Panc1 (cell line): ENCODE measurements around the gene EFCAB9. TPM values are rescaled to one million over a fixed set of nuclear protein-coding genes. Genes with fewer than 3 reads are reported as not detected.
"Not testable (repeated sequence)": the region's sequence is repeated elsewhere in the genome, so short reads cannot be mapped to it uniquely, and the experiment has no call there.

Experiments used
- ATAC-seq: fragments of 200-7000 bp; cut with Tn5 transposase; 2 replicates; pipeline ENCODE4 v1.9.1; 2020; ENCODE audit warnings: mild to moderate bottlenecking, moderate library complexity
- BruUV-seq: library from RNA; stranded (reverse); fragments of 400-500 nt; replicated peaks from 2 replicates; lab custom pipeline; 2021; lab: Mats Ljungman, UMichigan
- CTCF ChIA-PET: fragments of 300-600 bp; sonication (Branson Sonifier 250); formaldehyde crosslinking; loops from one replicate; lab custom pipeline; 2022; ENCODE audit warnings: antibody characterized with exemption; lab: Charles Lee
- POLR2A ChIA-PET: fragments of 300-600 bp; sonication (Branson Sonifier 250); formaldehyde crosslinking; loops from one replicate; lab custom pipeline; 2022; ENCODE audit warnings: antibody characterized with exemption; lab: Charles Lee
- DNase-seq: peaks from one replicate; pipeline ENCODE4 v3.0.0-alpha.2; 2010; ENCODE audit warnings: low read depth, low spot score
- H3K27ac ChIP-seq: 2 replicates; pipeline ENCODE4 v1.5.1; 2011; ENCODE audit warnings: mild to moderate bottlenecking, low read length, inconsistent platforms
- H3K27me3 ChIP-seq: fragments of 200-500 bp; sonication (Bioruptor generic); 2 replicates; pipeline ENCODE4 v1.6.0; 2014; ENCODE audit warnings: low read length, inconsistent platforms; ENCODE audit not compliant: control insufficient read depth, insufficient read depth
- H3K36me3 ChIP-seq: fragments of 200-500 bp; sonication (Bioruptor generic); 2 replicates; pipeline ENCODE4 v1.5.1; 2014; ENCODE audit warnings: inconsistent platforms, mild to moderate bottlenecking, low read length, moderate library complexity; ENCODE audit not compliant: control insufficient read depth, insufficient read depth
- H3K4me1 ChIP-seq: 2 replicates; pipeline ENCODE4 v1.5.1; 2011; ENCODE audit warnings: inconsistent platforms, mild to moderate bottlenecking, low read length, moderate library complexity; ENCODE audit not compliant: control insufficient read depth, insufficient read depth
- H3K4me3 ChIP-seq, 2 experiments: 2 replicates each; pipeline ENCODE4 v1.5.1; 2011 to 2012; ENCODE audit warnings: low read depth in 2 of 2, low read length in 2 of 2, mild to moderate bottlenecking in 2 of 2, inconsistent platforms in 1 of 2, moderate library complexity in 1 of 2
- H3K9me3 ChIP-seq: fragments of 200-500 bp; sonication (Bioruptor generic); 2 replicates; pipeline ENCODE4 v1.5.1; 2014; ENCODE audit warnings: low read depth, mild to moderate bottlenecking, inconsistent platforms, low read length, moderate library complexity; ENCODE audit not compliant: control insufficient read depth, insufficient read depth
- POLR2AphosphoS5 ChIP-seq: IDR thresholded peaks from 2 replicates; pipeline ENCODE4 v1.6.1; 2012; ENCODE audit warnings: mild to moderate bottlenecking, low read depth, low read length, moderate library complexity
- SIN3A ChIP-seq: IDR thresholded peaks from 2 replicates; pipeline ENCODE4 v1.6.1; 2012; ENCODE audit warnings: low read depth, mild to moderate bottlenecking, low read length, moderate library complexity, borderline replicate concordance; ENCODE audit not compliant: insufficient read depth
- TCF7L2 ChIP-seq: IDR thresholded peaks from 2 replicates; pipeline ENCODE4 v1.6.1; 2011; ENCODE audit warnings: mild to moderate bottlenecking, low read depth, low read length, inconsistent platforms
- in situ Hi-C: cut with HindIII; loops from 2 replicates; pipeline ENCODE4 v1.10.0; 2016; ENCODE audit warnings: low sequenced_read_pairs, low pct_unique_long_range_greater_than_20kb
- intact Hi-C: fragments of 100-400 bp; cut with micrococcal nuclease; formaldehyde crosslinking; loops from one replicate; pipeline ENCODE4 v1.10.0; 2022; ENCODE audit not compliant: unreplicated experiment
- total RNA-seq: library from RNA; stranded (reverse); gene quantifications from one replicate; pipeline ENCODE4 v1.2.1, GENCODE V29; 2021; ENCODE audit not compliant: unreplicated experiment
- TF ChIP-seq, protein P1 (sequence below): fragments of 450-650 bp; IDR thresholded peaks from 2 replicates; pipeline ENCODE4 v1.5.1; 2017; ENCODE audit warnings: mild to moderate bottlenecking
- TF ChIP-seq, protein P2 (sequence below), 2 experiments: IDR thresholded peaks; 2 replicates each; pipeline ENCODE4 v1.6.1; 2011 to 2012; ENCODE audit warnings: low read depth in 2 of 2, control low read depth in 1 of 2, low read length in 1 of 2, mild to moderate bottlenecking in 1 of 2, moderate library complexity in 1 of 2; ENCODE audit not compliant: insufficient read depth in 1 of 2

EFCAB9 gene
- total RNA-seq, 1 experiment from 2014 or later, result not detected

DNA sequence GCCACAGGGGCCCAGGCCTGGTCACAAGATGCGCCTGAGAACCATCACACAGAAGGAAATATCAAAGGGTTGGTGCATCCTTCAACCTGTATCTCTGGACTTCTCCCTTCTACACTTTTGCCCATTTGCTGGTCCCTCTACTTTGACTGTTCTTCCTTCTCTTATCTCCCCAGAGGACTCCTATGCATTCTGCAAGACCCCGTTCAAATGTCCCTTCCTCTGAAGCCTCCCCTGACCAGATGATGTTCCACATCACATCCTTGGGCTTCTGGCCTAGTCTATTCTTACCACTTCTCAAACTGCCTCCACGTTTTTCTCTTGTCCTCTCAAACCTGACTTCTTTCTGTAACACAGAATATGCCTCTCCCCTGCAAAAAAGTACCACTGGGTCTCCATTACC lies 40.3 kb upstream of the EFCAB9 start:
- in situ Hi-C loops (no loop called here), intact Hi-C loops (no loop called here)
- no peak overlapping the region for H3K4me3 ChIP-seq
- H3K36me3 ChIP-seq, result no peaks in the 10 kb centered on the region
- TF ChIP-seq TCF7L2, result no peak
- TF ChIP-seq, protein P1, sequence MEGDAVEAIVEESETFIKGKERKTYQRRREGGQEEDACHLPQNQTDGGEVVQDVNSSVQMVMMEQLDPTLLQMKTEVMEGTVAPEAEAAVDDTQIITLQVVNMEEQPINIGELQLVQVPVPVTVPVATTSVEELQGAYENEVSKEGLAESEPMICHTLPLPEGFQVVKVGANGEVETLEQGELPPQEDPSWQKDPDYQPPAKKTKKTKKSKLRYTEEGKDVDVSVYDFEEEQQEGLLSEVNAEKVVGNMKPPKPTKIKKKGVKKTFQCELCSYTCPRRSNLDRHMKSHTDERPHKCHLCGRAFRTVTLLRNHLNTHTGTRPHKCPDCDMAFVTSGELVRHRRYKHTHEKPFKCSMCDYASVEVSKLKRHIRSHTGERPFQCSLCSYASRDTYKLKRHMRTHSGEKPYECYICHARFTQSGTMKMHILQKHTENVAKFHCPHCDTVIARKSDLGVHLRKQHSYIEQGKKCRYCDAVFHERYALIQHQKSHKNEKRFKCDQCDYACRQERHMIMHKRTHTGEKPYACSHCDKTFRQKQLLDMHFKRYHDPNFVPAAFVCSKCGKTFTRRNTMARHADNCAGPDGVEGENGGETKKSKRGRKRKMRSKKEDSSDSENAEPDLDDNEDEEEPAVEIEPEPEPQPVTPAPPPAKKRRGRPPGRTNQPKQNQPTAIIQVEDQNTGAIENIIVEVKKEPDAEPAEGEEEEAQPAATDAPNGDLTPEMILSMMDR, result no peak
- no peak for TF ChIP-seq POLR2AphosphoS5
- TF ChIP-seq, protein P2, sequence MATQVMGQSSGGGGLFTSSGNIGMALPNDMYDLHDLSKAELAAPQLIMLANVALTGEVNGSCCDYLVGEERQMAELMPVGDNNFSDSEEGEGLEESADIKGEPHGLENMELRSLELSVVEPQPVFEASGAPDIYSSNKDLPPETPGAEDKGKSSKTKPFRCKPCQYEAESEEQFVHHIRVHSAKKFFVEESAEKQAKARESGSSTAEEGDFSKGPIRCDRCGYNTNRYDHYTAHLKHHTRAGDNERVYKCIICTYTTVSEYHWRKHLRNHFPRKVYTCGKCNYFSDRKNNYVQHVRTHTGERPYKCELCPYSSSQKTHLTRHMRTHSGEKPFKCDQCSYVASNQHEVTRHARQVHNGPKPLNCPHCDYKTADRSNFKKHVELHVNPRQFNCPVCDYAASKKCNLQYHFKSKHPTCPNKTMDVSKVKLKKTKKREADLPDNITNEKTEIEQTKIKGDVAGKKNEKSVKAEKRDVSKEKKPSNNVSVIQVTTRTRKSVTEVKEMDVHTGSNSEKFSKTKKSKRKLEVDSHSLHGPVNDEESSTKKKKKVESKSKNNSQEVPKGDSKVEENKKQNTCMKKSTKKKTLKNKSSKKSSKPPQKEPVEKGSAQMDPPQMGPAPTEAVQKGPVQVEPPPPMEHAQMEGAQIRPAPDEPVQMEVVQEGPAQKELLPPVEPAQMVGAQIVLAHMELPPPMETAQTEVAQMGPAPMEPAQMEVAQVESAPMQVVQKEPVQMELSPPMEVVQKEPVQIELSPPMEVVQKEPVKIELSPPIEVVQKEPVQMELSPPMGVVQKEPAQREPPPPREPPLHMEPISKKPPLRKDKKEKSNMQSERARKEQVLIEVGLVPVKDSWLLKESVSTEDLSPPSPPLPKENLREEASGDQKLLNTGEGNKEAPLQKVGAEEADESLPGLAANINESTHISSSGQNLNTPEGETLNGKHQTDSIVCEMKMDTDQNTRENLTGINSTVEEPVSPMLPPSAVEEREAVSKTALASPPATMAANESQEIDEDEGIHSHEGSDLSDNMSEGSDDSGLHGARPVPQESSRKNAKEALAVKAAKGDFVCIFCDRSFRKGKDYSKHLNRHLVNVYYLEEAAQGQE (IDR thresholded peaks at IDR 0.05; ENCODE audit: insufficient read depth in 1 of 2, low read depth in 2 of 2, low read length in 1 of 2), result no peak
- TF ChIP-seq SIN3A, result no peak
- CTCF ChIA-PET, result no interaction called here
- no peaks in the 10 kb centered on the region for H3K27me3 ChIP-seq
- POLR2A ChIA-PET, result no interaction called here
- ATAC-seq (no peak), DNase-seq (no peak)
- no peak overlapping the region for H3K27ac ChIP-seq
- H3K9me3 ChIP-seq, result no peaks in the 10 kb centered on the region
- BruUV-seq, result TSS peak; percentile 46
- no peaks in the 10 kb centered on the region for H3K4me1 ChIP-seq

DNA sequence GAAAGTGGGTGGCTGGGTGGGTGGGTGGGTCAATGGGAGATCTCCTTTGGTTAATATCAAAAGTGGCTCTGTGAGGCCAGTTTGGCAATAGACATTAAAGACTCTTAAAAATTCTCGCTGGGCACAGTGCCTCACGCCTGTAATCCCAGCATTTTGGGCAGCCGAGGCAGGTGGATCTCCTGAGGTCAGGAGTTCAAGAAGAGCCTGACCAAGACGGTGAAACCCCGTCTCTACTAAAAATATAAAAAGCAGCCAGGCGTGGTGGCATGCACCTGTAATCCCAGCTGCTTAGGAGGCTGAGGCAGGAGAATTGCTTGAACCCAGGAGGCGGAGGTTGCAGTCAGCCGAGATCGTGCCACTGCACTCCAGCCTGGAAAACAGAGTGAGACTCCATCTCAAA lies 38.9 kb upstream of the EFCAB9 start:
- H3K4me1 ChIP-seq, CTCF ChIA-PET, H3K4me3 ChIP-seq, H3K9me3 ChIP-seq, H3K27me3 ChIP-seq, in situ Hi-C loops, intact Hi-C loops, H3K27ac ChIP-seq, DNase-seq, H3K36me3 ChIP-seq, BruUV-seq, ATAC-seq: not testable (repeated sequence)
- POLR2A ChIA-PET, result interaction anchor here (0.6 kb wide), 1 partner anchor 8 kb away, joined by 5 read pairs; no protein-coding TSS in a partner anchor

DNA sequence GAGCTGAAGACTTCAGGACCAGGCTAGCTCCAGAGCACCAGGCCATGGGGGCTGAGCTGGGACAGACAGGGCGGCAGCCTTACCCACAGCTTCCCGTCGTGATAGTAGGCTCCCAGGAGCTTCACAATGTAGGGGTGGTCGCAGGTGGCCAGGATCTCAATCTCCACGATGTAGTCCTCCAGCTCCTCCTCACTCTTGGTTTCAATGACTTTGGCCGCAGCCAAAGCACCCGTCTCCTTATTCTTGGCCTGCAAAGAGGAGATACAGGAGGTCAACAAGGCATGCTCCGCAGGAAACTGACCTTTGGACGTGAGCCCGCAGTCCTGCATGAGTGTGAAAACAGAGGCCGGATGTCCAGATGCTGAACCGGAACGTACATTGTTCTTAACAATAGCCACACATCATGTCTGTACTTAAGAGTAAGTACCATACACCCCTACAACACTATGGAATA lies 37.4 kb upstream of the EFCAB9 start:
- TF ChIP-seq, protein P2 (IDR thresholded peaks at IDR 0.05; ENCODE audit: insufficient read depth in 1 of 2, low read depth in 2 of 2, low read length in 1 of 2), result no peak
- TF ChIP-seq POLR2AphosphoS5 (no peak), TCF7L2 (no peak), SIN3A (no peak)
- TF ChIP-seq, protein P1, result no peak

More for the DNA sequence above, 37.4 kb upstream of the EFCAB9 start:
- in situ Hi-C loops, result no loop called here
- Histone ChIP-seq H3K9me3 (no peaks in the 10 kb centered on the region), H3K36me3 (no peaks in the 10 kb centered on the region), H3K27me3 (no peaks in the 10 kb centered on the region), H3K4me1 (no peaks in the 10 kb centered on the region), H3K4me3 (no peak overlapping the region), H3K27ac (no peak overlapping the region)
- ATAC-seq, result no peak
- intact Hi-C loops, result no loop called here
- no TSS peak for BruUV-seq
- POLR2A ChIA-PET, result no interaction called here
- CTCF ChIA-PET, result interaction anchor here (0.6 kb wide), 1 partner anchor 33 kb away, joined by 5 read pairs; no protein-coding TSS in a partner anchor
- DNase-seq, result no peak
